ENCODE measurements around the gene ADAMTSL2. TPM values are rescaled to one million over a fixed set of nuclear protein-coding genes. Genes with fewer than 3 reads are reported as not detected.

Gene ADAMTSL2
- polyA plus RNA-seq, 1 of the 3 experiments (the other 2 are of a cell fraction): 0.21 TPM

GRCh38 chr9:133603135-133603927 is 68.8 kb downstream of the ADAMTSL2 start (continued):
- TF ChIP-seq, protein P1, sequence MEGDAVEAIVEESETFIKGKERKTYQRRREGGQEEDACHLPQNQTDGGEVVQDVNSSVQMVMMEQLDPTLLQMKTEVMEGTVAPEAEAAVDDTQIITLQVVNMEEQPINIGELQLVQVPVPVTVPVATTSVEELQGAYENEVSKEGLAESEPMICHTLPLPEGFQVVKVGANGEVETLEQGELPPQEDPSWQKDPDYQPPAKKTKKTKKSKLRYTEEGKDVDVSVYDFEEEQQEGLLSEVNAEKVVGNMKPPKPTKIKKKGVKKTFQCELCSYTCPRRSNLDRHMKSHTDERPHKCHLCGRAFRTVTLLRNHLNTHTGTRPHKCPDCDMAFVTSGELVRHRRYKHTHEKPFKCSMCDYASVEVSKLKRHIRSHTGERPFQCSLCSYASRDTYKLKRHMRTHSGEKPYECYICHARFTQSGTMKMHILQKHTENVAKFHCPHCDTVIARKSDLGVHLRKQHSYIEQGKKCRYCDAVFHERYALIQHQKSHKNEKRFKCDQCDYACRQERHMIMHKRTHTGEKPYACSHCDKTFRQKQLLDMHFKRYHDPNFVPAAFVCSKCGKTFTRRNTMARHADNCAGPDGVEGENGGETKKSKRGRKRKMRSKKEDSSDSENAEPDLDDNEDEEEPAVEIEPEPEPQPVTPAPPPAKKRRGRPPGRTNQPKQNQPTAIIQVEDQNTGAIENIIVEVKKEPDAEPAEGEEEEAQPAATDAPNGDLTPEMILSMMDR (IDR thresholded peaks at IDR 0.05): no peak
- TF ChIP-seq ZBTB33 (IDR thresholded peaks at IDR 0.05; ENCODE audit: borderline replicate concordance, low read depth): no peak
- TF ChIP-seq FOXJ3 (CRISPR knock-in tag; IDR thresholded peaks at IDR 0.05): no peak
- TF ChIP-seq CHD2 (IDR thresholded peaks at IDR 0.05; ENCODE audit: low read length, partially characterized antibody): no peak
- no peak for TF ChIP-seq IRF3 (IDR thresholded peaks at IDR 0.05; ENCODE audit: low read depth, low read length)

DNA sequence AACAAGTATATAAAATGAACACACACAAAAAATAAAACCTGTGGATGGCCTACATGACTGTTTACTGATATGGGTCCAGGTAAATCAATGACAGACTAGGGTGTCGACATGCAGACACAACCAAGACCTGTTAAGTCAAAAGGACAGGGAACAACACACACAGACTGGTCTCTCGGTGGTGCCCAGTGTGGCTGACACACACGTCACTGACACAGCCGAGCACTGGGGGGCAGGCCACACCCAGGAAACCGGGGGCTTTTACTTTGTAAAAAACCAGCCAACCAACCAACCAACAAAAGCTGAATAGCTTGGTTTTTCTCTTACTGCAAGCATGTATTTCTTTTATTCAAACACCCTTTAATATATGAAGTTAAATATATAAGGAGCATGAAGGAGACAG is 69.7 kb downstream of the ADAMTSL2 start:
- ChIA-PET CTCF (interaction anchor here (0.6 to 10.4 kb wide), 13 partner anchors 11 to 123 kb away, joined by 3 to 102 read pairs (median 4); partner anchors contain the start of gene DBH), POLR2A (interaction anchor here (1.7 to 18.3 kb wide), 4 partner anchors 33 to 70 kb away, joined by 5 to 261 read pairs (median 6); partner anchors contain the start of genes ADAMTSL2 and DBH)
- H3K9me3 ChIP-seq: no peaks in the 10 kb centered on the region
- H3K27me3 ChIP-seq (ENCODE audit: insufficient read depth): peaks cover 18% of the 10 kb centered on the region
- no peak overlapping the region for H3K9ac ChIP-seq
- H3K9me2 ChIP-seq: no peaks in the 10 kb centered on the region
- H3K79me2 ChIP-seq (ENCODE audit: insufficient read depth): no peaks in the 10 kb centered on the region
- H3K4me2 ChIP-seq: no peak overlapping the region
- DNase-seq: peak; percentile 64
- peaks cover 0 to 74% of the 10 kb centered on the region in 2 experiments; a peak in 1 of 4 replicates for H3K4me1 ChIP-seq (ENCODE audit: control insufficient read depth in 1 of 2, insufficient read depth in 2 of 2, low read depth in 1 of 2, low read length in 1 of 2)
- no peaks in the 10 kb centered on the region for H4K20me1 ChIP-seq (ENCODE audit: insufficient read depth)
- H3F3A ChIP-seq (replicated peaks; ENCODE audit: insufficient read depth): no peaks in the 10 kb centered on the region
- no peak overlapping the region for H2AFZ ChIP-seq (ENCODE audit: low read depth)
- TF ChIP-seq GATA2 (CRISPR knock-in tag; IDR thresholded peaks at IDR 0.05): no peak
- TF ChIP-seq SMC3 (IDR thresholded peaks at IDR 0.05; ENCODE audit: low read depth, low read length): peak; percentile 36; the same call in 1 of the 2 replicates
- no peak for TF ChIP-seq TCF12 (IDR thresholded peaks at IDR 0.05)
- TF ChIP-seq MXI1 (IDR thresholded peaks at IDR 0.05; ENCODE audit: low read depth, low read length): no peak
- TF ChIP-seq RAD21 (IDR thresholded peaks at IDR 0.05; ENCODE audit: low read length): peak; percentile 71
- H3K4me3 ChIP-seq (ENCODE audit: low read depth in 2 of 2, low read length in 1 of 2): no peak overlapping the region
- no peaks in the 10 kb centered on the region for H3K36me3 ChIP-seq (replicated peaks in 1 of 2; ENCODE audit: control insufficient read depth in 1 of 2, insufficient read depth in 2 of 2, low read length in 1 of 2)
- H3K27ac ChIP-seq (ENCODE audit: low read depth in 2 of 2, low read length in 1 of 2): peak overlapping the region in 1 of 2 experiments; percentile 86; a peak in 2 of 4 replicates
- 40% methylated on average over 4 of the region's 5 CpGs for WGBS (ENCODE audit: low lambda C conversion rate)

Data from SK-N-SH (cell line).